Activated CD8-positive, alpha-beta memory T cell treated with anti-CD3 and anti-CD28 coated beads, Interleukin-2, amount 50 U/mL, for 48 hours (primary cell): ENCODE measurements around the gene TOR2A.

Experiments used
- DNase-seq: peaks from one replicate; pipeline ENCODE4 v3.0.0-alpha.2; 2020

TOR2A gene

DNA sequence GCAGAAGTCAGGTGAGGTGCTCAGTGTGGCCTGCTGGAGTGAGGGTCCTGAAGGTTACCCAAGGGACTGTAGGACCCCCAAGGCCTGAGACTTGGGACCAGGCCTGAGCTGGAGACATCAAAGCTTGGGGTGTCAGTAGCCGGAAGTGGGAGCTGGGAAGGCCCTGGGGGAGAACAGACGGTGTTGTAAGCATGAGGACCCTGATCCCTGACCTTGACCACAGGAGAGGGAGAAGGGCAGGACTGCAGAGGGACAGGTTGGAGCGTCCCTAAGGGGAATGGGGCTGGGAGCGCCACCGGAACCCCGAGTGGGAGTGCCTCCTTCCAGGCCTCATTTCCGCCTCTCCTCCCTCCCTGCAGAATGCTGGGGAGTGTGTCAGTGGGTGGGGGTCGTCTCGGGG lies 18.7 kb downstream of the TOR2A start:
- DNase-seq = no peak

DNA sequence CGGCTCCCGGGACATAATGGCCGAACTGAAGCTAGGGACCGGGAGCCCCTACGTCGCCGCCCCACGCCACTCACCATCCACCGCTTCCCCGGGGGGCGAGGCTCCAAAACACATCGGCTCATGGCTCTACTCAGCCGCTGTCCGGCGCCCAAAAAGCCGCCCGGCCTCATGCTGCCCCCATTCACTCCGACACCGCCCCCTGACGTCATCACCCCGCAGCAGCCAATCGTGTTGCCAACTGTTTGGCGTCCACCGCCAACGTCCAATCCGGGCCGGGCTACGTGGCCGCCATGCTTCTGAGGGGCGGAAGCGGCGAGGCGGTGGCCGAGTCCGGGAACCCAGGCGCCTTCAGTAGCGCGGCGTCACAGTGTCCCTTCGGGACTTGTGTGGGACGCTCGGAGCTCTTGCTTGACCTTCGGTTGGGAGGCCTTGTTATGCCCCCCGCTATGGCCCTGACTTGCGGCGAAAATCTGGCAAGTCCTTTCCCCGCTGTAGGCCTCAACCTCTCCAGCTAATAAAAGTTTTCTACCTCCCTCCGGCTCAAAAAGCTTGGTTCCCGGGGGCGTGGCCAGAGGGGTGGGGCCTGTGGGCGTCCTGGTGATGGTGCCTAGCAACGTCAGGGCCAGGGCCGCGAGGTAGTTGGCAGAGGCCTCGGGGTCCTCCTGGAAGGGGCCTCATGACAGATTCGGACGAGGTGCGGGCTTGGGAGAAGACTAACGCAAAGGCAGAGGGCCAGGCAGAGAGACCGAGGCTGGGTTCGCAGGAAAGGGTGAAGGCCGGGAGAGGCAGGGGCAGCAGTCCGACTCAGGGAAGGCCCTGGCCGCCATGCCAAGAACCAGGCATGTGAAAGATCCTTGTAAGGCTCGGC lies 19.4 kb downstream of the TOR2A start, which contains the start of the genes PTRH1 and TTC16:
Gene PTRH1, minus strand, starts transcription at position 194 of the 868 bp plus-strand sequence. Its CDS starts 24 bp downstream, at position 170.
Gene TTC16, plus strand, starts transcription at position 610 of the 868 bp plus-strand sequence. Its CDS starts 67 bp downstream, at position 677.
- DNase-seq = peak; percentile 99

DNA sequence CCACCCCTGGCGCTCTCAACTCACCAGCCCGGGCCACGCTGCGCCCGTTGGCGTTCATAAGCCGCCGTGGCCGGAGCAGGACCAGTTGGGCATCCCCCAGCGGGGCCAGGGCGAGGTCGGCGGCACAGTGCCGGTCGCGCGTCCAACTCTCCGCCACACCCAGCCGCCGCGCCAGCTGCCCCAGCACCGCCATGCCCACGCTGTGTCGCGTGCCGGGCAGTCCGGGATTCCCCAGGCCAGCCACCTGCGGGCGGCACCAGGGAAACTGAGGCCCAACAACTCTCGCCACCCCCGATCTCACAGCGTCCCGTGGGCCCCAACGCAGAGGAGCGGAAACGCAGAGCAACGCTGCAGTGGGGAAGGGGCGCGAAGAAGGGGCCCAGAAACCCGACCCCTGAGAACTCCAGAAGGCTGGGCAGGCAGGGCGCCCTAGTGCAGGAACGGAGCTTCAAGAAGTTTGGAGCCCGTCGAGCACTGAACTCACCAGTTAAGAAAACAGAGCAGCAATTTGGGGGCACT lies 20.1 kb downstream of the TOR2A start:
- DNase-seq = peak; percentile 66

DNA sequence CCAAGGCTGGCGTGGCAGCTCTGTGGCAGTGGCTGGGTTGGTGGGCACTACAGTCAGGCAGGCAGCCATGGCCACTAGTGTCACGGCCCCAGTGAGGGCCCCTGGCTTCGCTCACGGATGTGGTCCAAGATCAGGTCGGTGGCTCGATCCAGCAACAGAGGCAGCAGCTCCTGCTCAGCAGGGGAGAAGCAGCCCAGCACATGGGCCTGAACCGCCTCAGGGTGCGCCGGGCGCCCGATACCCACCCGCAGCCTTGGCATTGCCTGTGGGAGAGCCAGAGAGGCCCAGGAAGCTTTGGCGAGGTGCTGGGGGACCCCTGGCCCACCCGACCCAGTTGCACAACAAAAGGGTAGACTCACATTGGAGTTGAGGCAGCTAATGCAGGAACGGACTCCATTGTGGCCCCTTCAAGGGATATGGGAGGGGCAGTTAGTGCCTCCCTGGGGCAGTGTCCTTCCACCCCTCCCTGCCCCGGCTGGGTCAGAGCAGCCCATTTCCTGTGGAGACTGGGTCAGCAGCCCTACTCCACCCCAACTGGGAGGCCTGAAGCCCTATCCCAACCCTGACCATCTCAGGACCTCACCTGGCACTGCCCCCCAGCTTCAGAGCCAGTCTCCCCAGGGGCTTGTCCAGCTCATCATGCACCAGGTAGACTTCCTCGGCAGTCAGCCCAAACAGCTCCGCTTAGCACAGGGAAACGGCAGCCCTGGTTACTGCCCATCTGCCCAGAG lies 20.9 kb downstream of the TOR2A start:
- no peak for DNase-seq

DNA sequence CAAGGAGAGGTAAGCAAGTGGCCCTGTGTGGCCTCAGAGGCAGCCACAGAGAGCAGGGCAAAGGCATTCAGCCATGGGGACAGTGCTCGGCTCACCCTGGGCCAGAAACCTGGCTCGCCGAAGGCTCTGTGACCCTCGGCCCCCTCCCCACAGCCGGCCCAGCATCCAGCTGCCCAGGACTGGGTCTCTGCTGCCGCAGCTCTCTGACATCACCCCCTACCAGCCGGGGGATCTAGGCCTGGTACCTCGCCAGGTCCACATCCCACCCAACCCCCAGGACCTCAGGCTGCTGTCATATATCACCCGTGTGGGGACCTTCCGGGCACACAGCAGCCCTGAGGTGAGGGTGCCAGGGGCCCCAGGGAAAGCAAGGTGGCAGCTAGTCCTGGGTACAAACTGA lies 22.2 kb downstream of the TOR2A start:
- no peak for DNase-seq

DNA sequence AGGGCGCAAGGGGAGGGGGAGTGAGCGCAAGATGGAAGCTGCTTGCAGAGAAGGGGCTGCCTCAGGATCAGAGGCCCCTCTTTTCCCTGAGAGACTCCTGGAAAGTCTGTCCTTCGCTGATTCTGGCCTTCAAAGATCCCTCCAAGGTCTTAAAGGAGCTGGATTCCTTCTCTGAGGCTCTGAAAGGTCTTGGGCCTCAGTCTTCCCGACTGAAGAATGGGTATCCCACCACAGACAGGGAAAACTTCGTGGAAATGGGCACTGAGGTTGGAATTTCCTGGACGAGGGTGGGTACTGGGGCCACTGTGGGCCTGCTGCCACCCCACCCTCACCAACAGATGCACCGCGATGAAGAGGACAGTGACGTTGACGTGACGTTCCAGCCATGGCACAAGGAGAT lies 22.7 kb downstream of the TOR2A start:
- DNase-seq = no peak

DNA sequence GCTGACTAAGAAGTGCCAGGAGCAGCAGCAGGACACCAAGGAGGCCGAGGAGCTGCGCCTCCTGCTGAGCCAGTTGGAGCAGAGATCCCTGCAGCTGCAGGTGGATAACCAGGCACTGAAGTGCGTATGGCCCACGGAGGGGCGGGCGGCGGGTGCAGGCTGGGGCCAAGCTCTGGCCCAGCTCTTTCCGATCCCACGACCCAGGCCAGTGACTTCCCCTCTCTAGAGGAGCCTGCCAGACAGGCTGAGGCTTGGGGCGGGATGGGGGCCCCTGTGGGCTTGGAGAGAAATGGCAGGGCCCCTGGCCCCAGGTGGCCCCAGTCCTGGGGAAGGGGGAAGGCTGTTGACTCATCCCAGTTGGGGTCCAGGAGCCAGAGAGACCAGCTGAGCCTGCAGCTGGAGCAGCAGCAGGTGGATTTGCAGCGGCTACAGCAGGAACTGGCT lies 23.2 kb downstream of the TOR2A start:
- DNase-seq = no peak

DNA sequence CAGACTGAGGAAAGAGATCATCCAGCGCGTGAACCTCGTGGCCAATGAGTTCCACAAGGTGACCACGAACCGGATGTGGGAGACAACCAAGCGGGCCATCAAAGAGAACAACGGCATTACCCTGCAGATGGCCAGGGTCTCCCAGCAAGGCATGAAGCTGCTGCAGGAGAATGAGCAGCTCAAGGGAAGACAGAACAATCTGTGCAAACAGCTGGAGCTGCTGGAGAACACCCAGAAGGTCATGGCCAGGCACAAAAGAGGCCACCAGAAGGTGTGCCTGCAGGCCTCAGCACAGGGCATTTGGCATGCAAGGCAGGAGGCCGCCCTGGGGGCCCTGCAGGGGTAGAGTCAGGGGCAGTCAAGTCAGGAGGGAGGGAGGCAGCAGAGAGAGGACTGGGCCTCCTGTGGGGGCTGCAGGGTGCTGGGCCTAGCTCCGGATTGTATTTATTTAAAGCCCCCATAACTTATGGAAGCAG lies 23.8 kb downstream of the TOR2A start:
- DNase-seq = no peak

DNA sequence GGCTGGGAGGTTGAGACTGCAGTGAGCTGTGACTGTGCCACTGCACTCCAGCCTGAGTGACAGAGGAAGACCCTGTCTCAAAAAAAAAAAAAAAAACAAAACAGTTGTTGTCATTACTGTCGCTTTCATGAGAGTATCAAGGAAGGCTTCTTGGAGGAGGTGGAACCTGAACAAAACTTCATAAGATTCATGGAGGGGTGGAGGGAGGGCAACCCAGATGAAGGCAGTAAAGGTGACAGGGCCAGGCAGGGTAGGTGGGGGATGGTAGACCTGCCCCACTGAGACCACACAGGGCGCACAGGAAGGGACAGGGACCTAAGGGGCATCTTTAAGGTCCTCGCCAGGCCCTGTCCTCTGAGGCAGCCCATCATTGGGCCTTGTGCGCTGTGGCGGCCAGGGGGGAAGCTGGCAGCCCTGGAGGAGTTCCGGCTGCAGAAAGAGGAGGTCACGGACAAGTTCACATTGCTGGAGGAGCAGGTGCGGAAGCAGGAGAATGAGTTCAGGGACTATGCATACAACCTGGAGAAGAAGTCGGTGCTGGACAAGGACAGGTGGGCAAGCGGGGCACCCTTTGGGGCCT lies 24.8 kb downstream of the TOR2A start:
- DNase-seq = no peak

DNA sequence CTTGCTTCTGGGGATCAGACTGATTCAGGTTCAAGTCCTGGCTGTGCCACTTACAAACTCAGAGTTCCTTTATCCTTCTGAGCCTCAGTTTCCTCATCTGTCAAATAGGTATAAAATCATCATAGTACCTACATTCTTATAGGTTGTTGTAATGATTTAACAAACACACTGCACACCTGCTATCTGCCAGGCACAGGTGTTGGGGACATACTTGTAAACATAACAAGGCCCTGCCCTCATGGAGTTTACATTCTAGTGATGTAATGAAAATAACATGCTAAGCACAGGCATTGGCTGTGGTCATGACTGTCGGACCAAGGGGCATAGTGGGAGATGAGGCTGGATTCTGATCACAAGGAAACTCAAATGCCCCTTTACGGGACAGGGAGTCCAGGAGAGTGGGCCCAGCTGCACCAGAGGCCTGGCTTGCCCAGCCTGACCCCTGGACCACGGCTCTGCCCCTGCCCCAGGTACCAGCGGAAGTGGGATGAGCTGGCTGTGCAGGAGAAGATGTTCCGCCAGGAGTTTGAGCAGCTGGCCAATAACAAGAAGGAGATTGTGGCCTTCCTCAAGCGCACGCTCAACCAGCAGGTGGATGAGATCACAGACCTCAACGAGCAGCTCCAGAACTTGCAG lies 26.0 kb downstream of the TOR2A start:
- DNase-seq = no peak

DNA sequence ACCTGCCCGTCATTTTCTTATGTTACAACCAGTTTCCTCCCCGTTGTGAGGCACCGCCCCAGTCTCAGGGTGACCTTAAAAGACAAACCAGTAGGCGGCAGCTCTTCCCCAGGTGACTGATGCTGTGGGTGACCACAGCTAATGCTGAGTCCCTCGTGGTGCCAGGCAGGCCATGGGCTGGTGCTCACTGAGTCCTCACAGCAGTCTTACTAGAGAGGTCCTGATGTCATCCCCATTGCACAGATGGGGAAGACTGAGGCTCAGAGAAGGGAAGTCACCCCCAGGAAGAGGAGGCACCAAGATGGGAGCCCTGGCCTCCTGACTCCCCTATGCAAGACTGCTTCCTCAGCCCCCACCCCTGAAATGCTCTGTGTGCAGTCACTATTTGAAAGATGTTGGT lies 27.3 kb downstream of the TOR2A start:
- DNase-seq = no peak

DNA sequence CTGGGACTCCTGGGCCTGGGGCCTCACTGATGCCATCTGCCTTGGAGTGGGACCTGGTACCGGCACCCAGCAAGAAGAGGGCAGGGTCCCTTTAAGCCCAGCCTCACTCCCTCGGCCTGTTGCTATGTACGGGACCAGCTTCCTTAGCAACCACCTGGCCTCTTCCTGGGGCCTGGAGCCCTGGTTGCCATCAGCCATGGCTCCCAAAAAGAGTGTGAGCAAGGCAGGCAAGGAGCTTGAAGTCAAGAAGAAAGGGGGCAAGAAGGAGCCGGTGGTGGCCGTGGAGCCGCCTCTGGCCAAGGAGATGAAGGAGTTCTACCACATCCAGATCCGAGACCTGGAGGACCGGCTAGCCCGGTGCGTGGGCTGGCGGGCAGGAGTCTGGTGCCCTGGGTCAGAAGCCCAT lies 28.3 kb downstream of the TOR2A start, which contains the start of gene CFAP157:
Gene CFAP157, plus strand, starts transcription at position 153 of the 406 bp plus-strand sequence. Its CDS starts 44 bp downstream, at position 197.
- no peak for DNase-seq

DNA sequence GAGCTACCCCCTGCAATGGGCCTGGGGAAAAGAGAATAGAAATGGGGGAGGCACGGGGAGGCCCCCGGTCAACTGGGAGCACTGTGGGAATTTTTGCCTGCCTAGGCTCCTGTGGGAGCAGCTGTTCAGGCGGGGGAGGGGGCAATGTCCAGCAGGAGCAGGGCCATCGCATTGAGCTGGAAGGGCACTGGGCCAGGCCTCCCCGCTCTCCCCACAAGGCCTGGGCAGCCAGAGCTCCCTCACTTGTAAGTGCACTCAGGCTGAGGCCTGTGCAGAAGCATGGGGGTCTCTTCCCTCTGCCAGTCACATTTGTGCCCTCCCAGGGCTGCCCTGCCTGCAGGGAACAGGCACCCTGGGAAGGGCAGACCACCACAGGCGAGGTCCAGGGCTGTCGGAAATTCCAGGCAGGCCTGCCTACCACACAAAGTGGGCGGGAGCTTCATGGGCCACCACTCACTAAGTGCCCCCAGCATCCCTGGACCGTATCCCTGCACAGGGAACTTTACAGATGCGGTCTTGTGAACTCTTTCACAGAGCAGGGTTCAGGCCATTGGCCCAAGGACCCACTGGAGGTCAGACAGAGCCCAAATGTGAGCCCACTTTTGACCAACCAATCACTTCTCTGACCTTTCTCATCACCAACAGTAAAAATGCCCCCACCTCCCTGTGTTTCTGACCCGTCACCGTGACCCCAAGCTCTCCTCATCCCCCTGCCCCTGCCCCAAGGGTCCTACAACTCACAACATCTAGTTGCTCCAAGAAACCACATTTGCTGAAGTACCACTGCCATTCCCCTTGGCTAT lies 29.3 kb downstream of the TOR2A start:
- no peak for DNase-seq

DNA sequence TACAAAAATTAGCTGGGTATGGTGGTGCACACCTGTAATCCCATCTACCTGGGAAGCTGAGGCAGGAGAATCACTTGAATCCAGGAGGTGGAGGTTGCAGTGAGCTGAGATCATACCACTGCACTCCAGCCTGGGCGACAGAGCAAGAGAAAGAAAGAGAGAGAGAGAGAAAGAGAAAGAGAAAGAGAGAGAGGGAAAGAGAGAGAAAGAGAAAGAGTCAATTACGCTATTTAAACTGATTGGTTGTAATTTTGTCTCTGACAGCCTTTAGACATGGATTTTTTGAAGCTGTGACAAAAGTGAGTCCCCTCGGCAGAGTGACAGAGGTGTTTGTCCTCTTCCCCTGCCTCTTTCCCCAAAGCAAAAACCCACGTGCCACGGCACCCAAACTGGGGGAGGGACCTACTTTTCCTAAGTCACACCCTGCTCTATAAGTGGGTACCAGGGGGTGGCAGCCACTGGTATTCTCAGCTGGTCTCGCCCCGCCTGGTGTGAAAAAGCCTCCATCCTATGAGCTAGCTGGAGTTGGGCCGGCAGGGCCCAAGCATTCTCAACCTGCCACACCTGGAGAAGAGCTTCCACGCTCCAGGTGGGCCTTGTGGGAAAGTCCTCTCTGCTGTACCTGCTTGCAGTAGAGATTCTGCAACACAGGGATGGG lies 31.7 kb downstream of the TOR2A start:
- DNase-seq = no peak

DNA sequence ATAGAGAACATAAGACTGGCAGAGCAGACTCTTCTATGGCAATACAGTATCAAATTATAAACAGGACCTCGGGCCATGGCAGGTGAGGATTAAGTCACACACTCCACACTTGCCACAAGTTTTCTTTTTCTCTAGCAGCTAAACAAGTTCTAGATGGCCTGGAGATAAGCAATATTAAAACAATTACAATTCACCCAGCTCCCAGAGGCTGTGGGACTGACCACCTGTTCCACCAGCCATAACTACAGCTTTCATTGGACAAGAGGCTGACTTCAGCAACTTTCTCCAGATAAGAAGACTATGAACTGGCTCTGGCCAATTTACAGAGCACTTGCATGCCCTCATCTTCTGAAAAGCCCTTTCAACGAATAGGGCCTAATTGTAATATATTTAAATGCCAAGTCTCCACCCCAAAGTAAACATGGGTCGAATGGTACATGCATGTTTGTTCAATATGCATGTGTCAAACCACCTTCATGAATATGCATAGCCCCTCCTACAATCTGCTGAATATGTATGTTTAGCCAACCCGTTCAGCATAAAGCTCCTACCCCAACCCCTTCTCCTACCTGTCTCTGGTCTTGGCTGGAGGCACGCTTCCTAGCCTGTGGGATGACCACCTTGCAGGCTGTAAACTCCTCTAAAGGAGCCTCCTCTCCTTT lies 34.4 kb downstream of the TOR2A start:
- no peak for DNase-seq

DNA sequence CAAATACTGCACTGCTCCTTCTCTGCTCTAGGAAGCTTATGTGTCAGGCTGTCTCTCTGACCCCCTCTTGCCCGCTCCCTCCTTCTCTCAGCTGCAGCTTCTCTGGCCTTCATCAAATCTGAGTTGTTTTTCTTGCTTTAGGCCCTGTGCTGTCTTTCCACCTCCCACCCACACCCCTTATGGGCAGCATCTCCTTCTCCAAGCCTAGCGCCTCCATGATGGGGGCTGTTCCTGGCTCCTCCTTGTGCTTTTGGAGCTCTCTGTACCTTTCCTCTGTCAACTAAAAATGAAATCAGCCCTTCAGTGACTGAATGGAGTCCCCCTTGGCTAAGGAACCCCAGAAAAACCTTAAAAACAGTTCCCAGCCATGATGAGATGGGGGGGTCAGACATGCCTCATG lies 35.0 kb downstream of the TOR2A start:
- DNase-seq = no peak

DNA sequence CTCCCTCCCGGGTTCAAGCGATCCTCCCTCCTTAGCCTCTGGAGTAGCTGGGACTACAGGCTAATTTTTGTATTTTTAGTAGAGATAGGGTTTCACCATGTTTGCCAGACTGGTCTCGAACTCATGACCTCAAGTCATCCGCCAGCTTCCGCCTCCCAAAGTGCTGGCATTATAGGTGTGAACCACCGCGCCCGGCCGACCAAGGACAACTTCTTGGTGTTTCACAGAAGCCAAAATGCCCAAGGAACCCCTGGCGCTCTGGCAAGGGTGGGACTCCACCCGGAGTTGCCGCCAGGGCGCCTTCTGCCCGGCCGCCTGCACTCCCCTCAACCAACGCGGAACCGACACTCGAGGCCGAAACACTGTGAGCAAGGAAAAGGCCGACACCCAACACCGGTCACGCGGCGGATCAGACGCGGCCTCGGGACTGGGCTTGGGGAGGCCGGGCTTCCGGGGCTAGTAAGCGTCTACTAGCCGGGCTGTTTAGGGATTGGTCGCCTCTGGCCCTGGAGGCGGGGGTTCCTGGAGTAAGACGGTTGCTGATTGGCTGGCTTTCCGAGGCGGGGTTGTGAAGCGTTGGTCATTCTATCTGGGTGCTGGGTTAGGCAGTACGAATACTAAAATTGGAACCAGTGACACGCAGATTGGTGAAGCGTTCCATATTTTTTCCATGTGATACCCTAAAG lies 36.0 kb downstream of the TOR2A start:
- DNase-seq = peak; percentile 90

DNA sequence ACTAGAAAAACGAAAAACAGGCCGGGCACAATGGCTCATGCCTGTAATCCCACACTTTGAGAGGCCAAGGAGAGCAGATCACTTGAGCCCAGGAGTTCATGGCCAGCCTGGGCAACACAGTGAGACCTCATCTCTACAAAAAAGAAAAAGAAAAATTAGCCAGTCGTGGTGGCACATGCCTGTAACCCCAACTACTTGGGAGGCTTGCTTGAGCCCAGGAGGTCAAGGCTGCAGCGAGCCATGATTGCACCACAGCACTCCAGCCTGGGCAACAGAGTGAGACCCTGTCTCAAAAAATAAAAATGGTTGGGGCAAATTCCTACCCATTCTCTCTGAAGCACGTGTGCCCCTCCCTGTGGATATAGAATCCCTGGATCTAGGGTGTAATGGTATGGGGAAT lies 36.7 kb downstream of the TOR2A start:
- DNase-seq = no peak

DNA sequence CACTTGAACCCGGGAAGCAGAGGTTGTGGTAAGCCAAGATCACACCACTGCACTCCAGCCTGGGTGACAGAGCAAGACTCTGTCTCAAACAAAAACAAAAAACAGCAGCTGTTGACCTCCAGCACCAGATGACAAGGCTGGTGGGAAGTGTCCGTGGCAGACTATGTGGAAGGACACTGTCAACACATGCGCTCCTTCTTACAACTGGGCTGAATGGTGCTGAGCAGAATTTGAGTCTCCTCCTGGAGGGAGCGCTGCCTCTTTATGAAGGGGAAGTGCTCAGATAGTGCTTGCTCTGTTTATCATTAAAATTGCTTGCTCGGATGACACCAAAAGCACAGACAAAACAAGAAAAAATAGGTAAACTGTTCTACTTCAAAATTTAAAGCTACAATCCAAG lies 37.5 kb downstream of the TOR2A start:
- no peak for DNase-seq
